HEK293 (cell line): ENCODE data around the gene ZNF593OS.

ENCODE experiments used
- CTCF ChIP-seq: fragments of 450-650 bp; formaldehyde crosslinking; IDR thresholded peaks from 2 replicates; pipeline ENCODE4 v1.5.1; 2016; ENCODE audit warnings: missing biosample characterization, missing genetic modification characterization
- SP2 ChIP-seq: fragments of 450-650 bp; formaldehyde crosslinking; IDR thresholded peaks from 2 replicates; pipeline ENCODE4 v1.5.1; 2016; ENCODE audit warnings: missing biosample characterization, missing genetic modification characterization
- ZFP37 ChIP-seq: fragments of 450-650 bp; formaldehyde crosslinking; IDR thresholded peaks from 2 replicates; pipeline ENCODE4 v1.5.1; 2016; ENCODE audit warnings: missing biosample characterization, missing genetic modification characterization
- ZNF121 ChIP-seq: fragments of 450-650 bp; formaldehyde crosslinking; IDR thresholded peaks from 2 replicates; pipeline ENCODE4 v1.5.1; 2016; ENCODE audit warnings: missing biosample characterization, missing genetic modification characterization
- ZNF146 ChIP-seq: fragments of 450-650 bp; formaldehyde crosslinking; IDR thresholded peaks from 2 replicates; pipeline ENCODE4 v1.5.1; 2016; ENCODE audit warnings: missing biosample characterization, missing genetic modification characterization
- ZNF391 ChIP-seq: fragments of 450-650 bp; formaldehyde crosslinking; IDR thresholded peaks from 2 replicates; pipeline ENCODE4 v1.5.1; 2016; ENCODE audit warnings: low read depth, missing biosample characterization, missing genetic modification characterization, borderline replicate concordance
- ZNF600 ChIP-seq: fragments of 450-650 bp; formaldehyde crosslinking; IDR thresholded peaks from 2 replicates; pipeline ENCODE4 v1.5.1; 2016; ENCODE audit warnings: missing biosample characterization, missing genetic modification characterization
- ZNF768 ChIP-seq: fragments of 450-650 bp; formaldehyde crosslinking; IDR thresholded peaks from 2 replicates; pipeline ENCODE4 v1.5.1; 2018; ENCODE audit warnings: missing biosample characterization, mild to moderate bottlenecking, missing genetic modification characterization
- TF ChIP-seq, protein P1 (sequence below): fragments of 450-650 bp; formaldehyde crosslinking; IDR thresholded peaks from 2 replicates; pipeline ENCODE4 v1.5.1; 2017; ENCODE audit warnings: missing biosample characterization, mild to moderate bottlenecking, missing genetic modification characterization, moderate library complexity
- TF ChIP-seq, protein P2 (sequence below): fragments of 450-650 bp; formaldehyde crosslinking; IDR thresholded peaks from 2 replicates; pipeline ENCODE4 v1.5.1; 2017; ENCODE audit warnings: missing biosample characterization, missing genetic modification characterization
- TF ChIP-seq, protein P3 (sequence below): fragments of 450-650 bp; formaldehyde crosslinking; conservative IDR thresholded peaks from 2 replicates; pipeline ENCODE4 v1.5.1; 2016; ENCODE audit warnings: low read depth, missing biosample characterization, missing genetic modification characterization

GRCh38 chr1:26197813-26198212 lies 26.2 kb upstream of the ZNF593OS start:
- TF ChIP-seq, protein P1, sequence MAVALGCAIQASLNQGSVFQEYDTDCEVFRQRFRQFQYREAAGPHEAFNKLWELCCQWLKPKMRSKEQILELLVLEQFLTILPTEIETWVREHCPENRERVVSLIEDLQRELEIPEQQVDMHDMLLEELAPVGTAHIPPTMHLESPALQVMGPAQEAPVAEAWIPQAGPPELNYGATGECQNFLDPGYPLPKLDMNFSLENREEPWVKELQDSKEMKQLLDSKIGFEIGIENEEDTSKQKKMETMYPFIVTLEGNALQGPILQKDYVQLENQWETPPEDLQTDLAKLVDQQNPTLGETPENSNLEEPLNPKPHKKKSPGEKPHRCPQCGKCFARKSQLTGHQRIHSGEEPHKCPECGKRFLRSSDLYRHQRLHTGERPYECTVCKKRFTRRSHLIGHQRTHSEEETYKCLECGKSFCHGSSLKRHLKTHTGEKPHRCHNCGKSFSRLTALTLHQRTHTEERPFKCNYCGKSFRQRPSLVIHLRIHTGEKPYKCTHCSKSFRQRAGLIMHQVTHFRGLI (tag by site-specific recombination): no peak
- TF ChIP-seq CTCF (tag by site-specific recombination) (no peak), ZNF391 (tag by site-specific recombination) (no peak), ZNF768 (tag by site-specific recombination) (no peak), ZNF146 (tag by site-specific recombination) (no peak), SP2 (tag by site-specific recombination) (no peak), ZFP37 (no peak), ZNF600 (tag by site-specific recombination) (no peak), ZNF121 (tag by site-specific recombination) (no peak)
- TF ChIP-seq, protein P2, sequence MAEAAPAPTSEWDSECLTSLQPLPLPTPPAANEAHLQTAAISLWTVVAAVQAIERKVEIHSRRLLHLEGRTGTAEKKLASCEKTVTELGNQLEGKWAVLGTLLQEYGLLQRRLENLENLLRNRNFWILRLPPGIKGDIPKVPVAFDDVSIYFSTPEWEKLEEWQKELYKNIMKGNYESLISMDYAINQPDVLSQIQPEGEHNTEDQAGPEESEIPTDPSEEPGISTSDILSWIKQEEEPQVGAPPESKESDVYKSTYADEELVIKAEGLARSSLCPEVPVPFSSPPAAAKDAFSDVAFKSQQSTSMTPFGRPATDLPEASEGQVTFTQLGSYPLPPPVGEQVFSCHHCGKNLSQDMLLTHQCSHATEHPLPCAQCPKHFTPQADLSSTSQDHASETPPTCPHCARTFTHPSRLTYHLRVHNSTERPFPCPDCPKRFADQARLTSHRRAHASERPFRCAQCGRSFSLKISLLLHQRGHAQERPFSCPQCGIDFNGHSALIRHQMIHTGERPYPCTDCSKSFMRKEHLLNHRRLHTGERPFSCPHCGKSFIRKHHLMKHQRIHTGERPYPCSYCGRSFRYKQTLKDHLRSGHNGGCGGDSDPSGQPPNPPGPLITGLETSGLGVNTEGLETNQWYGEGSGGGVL: no peak
- TF ChIP-seq, protein P3, sequence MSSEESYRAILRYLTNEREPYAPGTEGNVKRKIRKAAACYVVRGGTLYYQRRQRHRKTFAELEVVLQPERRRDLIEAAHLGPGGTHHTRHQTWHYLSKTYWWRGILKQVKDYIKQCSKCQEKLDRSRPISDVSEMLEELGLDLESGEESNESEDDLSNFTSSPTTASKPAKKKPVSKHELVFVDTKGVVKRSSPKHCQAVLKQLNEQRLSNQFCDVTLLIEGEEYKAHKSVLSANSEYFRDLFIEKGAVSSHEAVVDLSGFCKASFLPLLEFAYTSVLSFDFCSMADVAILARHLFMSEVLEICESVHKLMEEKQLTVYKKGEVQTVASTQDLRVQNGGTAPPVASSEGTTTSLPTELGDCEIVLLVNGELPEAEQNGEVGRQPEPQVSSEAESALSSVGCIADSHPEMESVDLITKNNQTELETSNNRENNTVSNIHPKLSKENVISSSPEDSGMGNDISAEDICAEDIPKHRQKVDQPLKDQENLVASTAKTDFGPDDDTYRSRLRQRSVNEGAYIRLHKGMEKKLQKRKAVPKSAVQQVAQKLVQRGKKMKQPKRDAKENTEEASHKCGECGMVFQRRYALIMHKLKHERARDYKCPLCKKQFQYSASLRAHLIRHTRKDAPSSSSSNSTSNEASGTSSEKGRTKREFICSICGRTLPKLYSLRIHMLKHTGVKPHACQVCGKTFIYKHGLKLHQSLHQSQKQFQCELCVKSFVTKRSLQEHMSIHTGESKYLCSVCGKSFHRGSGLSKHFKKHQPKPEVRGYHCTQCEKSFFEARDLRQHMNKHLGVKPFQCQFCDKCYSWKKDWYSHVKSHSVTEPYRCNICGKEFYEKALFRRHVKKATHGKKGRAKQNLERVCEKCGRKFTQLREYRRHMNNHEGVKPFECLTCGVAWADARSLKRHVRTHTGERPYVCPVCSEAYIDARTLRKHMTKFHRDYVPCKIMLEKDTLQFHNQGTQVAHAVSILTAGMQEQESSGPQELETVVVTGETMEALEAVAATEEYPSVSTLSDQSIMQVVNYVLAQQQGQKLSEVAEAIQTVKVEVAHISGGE (tag by site-specific recombination): no peak
